Hematopoietic multipotent progenitor cell (in vitro differentiated cells): ENCODE data around the gene PRKAG1. TPM values are rescaled to one million over a fixed set of nuclear protein-coding genes. Genes with fewer than 3 reads are reported as not detected.

ENCODE experiments used
- DNase-seq, 3 donors: peaks; one replicate each; pipeline ENCODE4 v3.0.0-alpha.2; 2011 to 2015; ENCODE audit warnings: low read depth in 2 of 3, low spot score in 2 of 3
- total RNA-seq: library from RNA; depleted of rRNA; stranded (reverse); fragments of >200 nt; gene quantifications from one replicate; pipeline ENCODE4 v1.2.3, GENCODE V29; 2012

Gene PRKAG1
- total RNA-seq, 1 donor, result 38.0 TPM

DNA sequence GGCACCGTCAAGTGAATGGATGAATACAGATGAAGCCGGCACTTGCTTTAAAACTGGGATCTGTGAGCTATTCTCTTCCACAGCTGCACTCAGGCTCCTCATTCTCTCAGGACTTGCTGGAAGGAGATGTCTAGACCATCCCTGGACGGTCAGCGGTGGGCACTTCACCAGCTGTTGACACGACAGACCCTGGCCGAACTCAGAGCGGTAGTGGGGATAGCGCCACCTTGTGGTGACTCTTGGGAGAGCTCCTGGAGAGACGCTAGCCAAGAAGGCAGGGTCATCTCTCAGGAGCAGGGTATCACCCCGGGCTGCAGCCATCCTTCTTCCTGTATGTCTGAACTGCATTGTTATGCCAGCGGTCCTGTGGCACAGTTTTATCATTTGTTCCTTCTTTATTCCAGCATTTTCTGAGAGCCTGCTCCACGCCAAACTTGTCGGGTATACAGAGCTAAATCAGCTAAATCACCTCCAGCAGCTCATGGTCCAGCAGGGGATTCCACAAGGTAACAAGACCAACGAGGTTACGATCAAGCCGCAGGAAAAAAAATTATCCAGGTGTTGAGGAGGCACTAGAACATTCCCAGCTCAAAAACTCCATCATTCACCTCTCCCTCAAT lies 30.4 kb downstream of the PRKAG1 start:
- peak in 2 of 3 donors; percentile 53 to 68 for DNase-seq

GRCh38 chr12:48986720-48987291 lies 31.8 kb downstream of the PRKAG1 start:
- no peak for DNase-seq

GRCh38 chr12:48985901-48986300 lies 32.7 kb downstream of the PRKAG1 start:
- DNase-seq, result no peak

DNA sequence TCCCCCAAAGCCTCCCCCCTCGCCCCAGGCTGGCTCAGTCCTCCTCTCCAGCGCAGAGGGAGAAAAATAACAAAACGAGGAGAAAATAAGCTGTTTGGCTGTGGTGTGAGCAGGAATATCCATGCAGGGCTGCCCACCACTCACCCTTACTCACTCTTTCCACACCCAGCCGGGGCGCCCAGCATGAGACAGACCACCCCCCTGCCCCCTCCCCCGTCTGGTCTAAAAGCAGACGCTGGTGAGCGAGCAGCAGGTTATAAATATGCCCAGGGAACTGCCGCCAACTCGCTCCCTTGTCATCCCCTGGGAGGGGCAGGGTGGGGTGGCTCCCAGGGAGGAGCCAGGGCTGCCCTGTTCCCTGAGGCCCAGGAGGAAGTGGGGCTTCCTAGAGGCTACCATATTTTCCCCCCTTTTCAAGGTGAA lies 33.1 kb downstream of the PRKAG1 start:
- no peak for DNase-seq

- no peak for DNase-seq
Measured at GRCh38 chr12:48982397-48983080, 36.0 kb downstream of the PRKAG1 start.

- no peak for DNase-seq
Measured at GRCh38 chr12:48981757-48982157, 36.8 kb downstream of the PRKAG1 start.

- peak in 1 of 3 donors; percentile 53 for DNase-seq
Measured at GRCh38 chr12:48980953-48981756, 37.4 kb downstream of the PRKAG1 start.

DNA sequence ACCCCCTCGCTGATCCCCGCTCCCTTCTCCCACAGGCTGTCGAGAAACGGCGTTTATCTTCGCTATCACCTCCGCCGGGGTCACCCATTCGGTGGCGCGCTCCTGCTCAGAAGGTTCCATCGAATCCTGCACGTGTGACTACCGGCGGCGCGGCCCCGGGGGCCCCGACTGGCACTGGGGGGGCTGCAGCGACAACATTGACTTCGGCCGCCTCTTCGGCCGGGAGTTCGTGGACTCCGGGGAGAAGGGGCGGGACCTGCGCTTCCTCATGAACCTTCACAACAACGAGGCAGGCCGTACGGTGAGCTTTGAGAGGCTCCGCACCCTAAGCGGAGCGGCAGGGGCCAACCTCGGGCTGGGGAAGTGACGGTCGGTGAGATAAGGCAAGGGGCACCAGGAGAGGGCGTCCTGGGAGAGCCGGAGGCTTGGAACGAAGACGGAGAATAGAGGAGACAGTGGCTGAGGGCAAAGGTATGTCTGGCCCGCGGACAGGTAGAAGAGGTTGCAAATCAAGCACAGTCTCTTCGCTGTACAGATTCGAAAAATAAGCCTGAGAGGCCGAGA lies 38.1 kb downstream of the PRKAG1 start:
- DNase-seq, result no peak

DNA sequence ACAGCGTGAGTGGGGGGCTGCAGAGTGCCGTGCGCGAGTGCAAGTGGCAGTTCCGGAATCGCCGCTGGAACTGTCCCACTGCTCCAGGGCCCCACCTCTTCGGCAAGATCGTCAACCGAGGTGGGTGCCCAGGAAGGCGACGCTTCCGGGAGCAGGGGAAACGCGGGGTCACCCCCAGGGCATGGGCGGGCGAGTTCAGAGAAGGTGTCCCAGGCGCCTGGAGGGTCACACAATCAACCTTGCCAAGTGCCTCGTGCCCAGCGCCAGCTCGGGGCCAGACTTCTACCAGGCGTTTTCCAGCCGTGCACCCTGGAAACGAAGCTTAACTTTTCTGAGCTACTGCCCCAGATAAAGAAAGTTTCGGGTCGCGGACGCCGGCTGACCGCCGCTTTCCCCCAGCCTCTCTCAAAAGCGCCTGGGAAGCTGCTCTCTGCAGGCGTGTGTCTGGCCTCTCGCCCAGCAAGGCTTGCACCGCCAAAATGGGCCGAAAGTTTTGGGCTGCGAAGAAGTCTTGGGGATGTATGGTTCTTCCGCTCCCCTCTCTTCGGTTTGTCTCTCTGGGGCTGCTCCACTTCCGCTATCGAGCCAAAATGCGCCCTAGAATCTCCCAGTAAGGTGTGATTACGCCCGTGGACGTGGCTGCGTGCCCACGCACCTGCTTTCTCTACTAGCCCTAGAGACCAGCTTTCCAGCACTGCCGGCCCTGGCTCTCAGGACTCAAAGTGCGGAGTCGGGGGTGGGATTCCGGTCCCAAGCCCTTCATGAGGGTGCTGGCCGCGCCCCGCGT lies 38.8 kb downstream of the PRKAG1 start:
- DNase-seq, result no peak

- DNase-seq, result no peak
Measured at GRCh38 chr12:48978741-48979601, 39.6 kb downstream of the PRKAG1 start.

DNA sequence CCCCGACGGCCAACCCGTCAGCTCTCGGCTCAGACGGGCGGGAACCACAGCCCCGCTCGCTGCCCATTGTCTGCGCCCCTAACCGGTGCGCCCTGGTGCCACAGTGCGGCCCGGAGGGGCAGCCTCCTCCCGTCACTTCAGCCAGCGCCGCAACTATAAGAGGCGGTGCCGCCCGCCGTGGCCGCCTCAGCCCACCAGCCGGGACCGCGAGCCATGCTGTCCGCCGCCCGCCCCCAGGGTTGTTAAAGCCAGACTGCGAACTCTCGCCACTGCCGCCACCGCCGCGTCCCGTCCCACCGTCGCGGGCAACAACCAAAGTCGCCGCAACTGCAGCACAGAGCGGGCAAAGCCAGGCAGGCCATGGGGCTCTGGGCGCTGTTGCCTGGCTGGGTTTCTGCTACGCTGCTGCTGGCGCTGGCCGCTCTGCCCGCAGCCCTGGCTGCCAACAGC lies 40.3 kb downstream of the PRKAG1 start, which contains the start of gene WNT1:
Gene WNT1 (plus strand): TSS at position 32 of the 450 bp plus-strand sequence. CDS start 329 bp downstream, at position 361.
- DNase-seq, result no peak

DNA sequence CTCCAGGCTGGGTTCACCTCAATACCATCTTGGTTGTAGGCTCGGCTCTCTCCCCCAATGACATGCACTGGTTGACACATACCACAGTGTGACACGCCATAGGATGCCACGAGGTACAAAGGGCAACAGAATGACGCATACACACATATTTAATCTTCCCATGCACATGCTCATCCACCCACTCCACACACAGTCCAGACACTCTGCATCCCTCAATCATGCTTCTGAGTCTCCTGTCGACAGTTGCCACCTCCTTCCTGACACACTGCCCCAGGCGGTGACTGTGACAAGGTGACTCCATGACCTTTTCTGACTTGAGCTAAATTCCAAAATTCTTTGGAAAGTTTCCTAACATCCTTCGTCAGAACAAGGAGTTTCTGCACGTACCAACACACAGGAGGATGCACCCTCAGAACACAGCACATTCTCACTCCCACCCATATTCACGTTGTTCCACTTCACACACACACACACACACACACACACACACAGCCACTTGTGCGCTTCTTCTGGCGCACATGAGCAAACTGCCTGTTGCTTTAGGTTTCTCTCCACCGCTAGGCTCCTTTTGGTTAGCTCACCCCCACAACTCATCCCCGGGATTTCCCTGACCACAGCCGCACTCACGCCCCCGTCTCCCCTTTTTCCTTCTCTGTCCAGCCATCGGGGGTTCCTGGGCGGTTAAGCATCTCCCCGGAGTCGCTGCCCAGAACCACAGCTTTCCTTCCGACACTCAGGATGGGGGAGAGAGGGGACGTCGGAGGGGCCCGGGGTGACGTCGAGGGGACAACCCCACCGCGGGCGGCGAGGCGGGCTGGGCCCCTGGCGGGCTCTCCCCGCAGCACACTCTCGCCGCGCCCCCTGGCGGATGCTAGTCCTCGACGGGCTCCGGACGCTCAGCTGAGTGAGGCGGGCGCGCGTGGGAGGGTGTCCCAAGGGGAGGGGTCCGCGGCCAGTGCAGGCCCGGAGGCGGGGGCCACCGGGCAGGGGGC lies 41.0 kb downstream of the PRKAG1 start:
- DNase-seq, result peak; percentile 68 to 87 (median 86)

GRCh38 chr12:48973941-48974673 lies 44.5 kb downstream of the PRKAG1 start:
- peak in 1 of 3 donors; percentile 45 for DNase-seq

- no peak for DNase-seq
Measured at GRCh38 chr12:48973531-48973930, 45.0 kb downstream of the PRKAG1 start.

DNA sequence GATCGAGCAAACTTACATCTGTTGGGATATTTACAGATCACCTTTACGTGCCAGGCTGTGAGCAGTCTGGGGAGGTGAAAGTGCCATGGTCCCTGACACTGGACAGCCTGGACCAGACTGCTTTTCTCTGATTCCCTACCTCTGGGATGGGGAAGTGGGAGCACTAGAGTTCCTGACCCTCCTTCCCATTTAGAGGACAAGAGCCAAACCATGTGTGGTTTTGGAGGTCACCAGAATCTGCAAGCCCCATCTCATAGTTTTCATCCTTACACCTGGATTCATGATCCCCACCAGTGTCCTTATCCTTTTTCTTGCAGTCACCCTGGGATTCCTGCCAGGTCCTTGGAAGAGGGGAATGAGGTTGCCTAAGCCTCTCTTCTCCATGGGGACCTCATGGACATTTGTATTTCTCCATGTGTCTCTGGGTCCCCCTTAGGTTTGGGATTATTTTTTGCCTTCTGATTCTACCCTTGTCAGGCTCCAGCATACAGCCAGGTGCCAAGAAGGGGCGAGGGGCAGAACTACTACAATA lies 45.6 kb downstream of the PRKAG1 start:
- DNase-seq, result no peak

- DNase-seq, result peak in 2 of 3 donors; percentile 58 to 73
Measured at GRCh38 chr12:48972213-48972951, 46.2 kb downstream of the PRKAG1 start.
